K562 (cell line): ENCODE results near the gene RSAD1. TPM values are rescaled to one million over a fixed set of nuclear protein-coding genes. Genes with fewer than 3 reads are reported as not detected.

Experiments used
- ATAC-seq: fragments of 200-7000 bp; cut with Tn5 transposase; 3 replicates; pipeline ENCODE4 v1.9.1; 2020; ENCODE audit warnings: moderate library complexity
- BruUV-seq: library from RNA; stranded (reverse); fragments of 400-500 nt; replicated peaks from 2 replicates; lab custom pipeline; 2021; lab: Mats Ljungman, UMichigan
- CTCF ChIA-PET: fragments of 300-600 bp; formaldehyde crosslinking; extraction: SDS; loops from one replicate; lab custom pipeline; 2021; ENCODE audit warnings: low intra/inter-chr PET ratio; lab: Yijun Ruan, JAX
- POLR2A ChIA-PET: fragments of 300-600, 350-650 bp; sonication (Branson Sonifier 250); formaldehyde crosslinking; extraction: SDS; loops from one replicate; lab custom pipeline; 2021; ENCODE audit warnings: antibody characterized with exemption, inconsistent platforms; lab: Yijun Ruan, JAX
- DNase-seq, 4 experiments: peaks; one replicate each; pipeline versions ENCODE4 v3.0.0 to v3.0.0-alpha.2; 2011 to 2018; ENCODE audit warnings: low spot score in 3 of 4, mixed read lengths in 3 of 4; ENCODE audit errors: extremely low read depth in 1 of 4
- FAIRE-seq: peaks from 2 replicates; lab custom pipeline; 2011; peaks lifted over from hg19 to GRCh38; lab: Jason Lieb, UNC
- H2AFZ ChIP-seq: 2 replicates; pipeline ENCODE4 v1.6.0; 2011; ENCODE audit warnings: low read depth, low read length, control low read depth, inconsistent platforms
- H3K27ac ChIP-seq: fragments of 200-600 bp; 3 replicates; pipeline ENCODE4 v1.8.0; 2011; ENCODE audit warnings: low read depth, mild to moderate bottlenecking, control low read depth, inconsistent platforms, low read length, moderate library complexity, mixed read lengths; ENCODE audit errors: extremely low read depth
- H3K27me3 ChIP-seq, 2 experiments: fragments of 300-600 bp in 1 of 2; 2 replicates in 1 of 2; 3 replicates in 1 of 2; pipeline versions ENCODE4 v1.6.0 to v1.8.0; 2011; ENCODE audit warnings: inconsistent platforms in 2 of 2, low read length in 2 of 2, mild to moderate bottlenecking in 1 of 2, mixed read lengths in 1 of 2, moderate library complexity in 1 of 2; ENCODE audit not compliant: control insufficient read depth in 2 of 2, insufficient read depth in 2 of 2
- H3K36me3 ChIP-seq: fragments of 300-600 bp; 3 replicates; pipeline ENCODE4 v1.8.0; 2011; ENCODE audit warnings: mild to moderate bottlenecking, low read length, inconsistent platforms; ENCODE audit not compliant: control insufficient read depth, insufficient read depth
- H3K4me1 ChIP-seq, 2 experiments: fragments of 200-600 bp in 1 of 2; replicated peaks in 1 of 2; 2 replicates in 1 of 2; 3 replicates in 1 of 2; pipeline versions ENCODE4 v1.5.1 to v1.8.0; 2011; ENCODE audit warnings: inconsistent platforms in 2 of 2, low read length in 2 of 2, mild to moderate bottlenecking in 1 of 2, mixed read lengths in 1 of 2, moderate library complexity in 1 of 2; ENCODE audit not compliant: control insufficient read depth in 2 of 2, insufficient read depth in 2 of 2
- H3K4me2 ChIP-seq: 2 replicates; pipeline ENCODE4 v1.6.1; 2011; ENCODE audit warnings: low read length, control low read depth, inconsistent platforms, mixed read lengths; ENCODE audit not compliant: insufficient read depth
- H3K4me3 ChIP-seq: fragments of 200-600 bp; sonication (generic), shearing (Covaris generic); 2 replicates; pipeline ENCODE4 v1.5.1; 2016; ENCODE audit warnings: control low read depth, inconsistent platforms
- H3K79me2 ChIP-seq: fragments of 200-600 bp; 3 replicates; pipeline ENCODE4 v1.8.0; 2011; ENCODE audit warnings: low read length, inconsistent platforms; ENCODE audit not compliant: control insufficient read depth, insufficient read depth
- H3K9ac ChIP-seq, 2 experiments: 2 replicates each; pipeline versions ENCODE4 v1.6.0 to v1.6.1; 2011; ENCODE audit warnings: low read depth in 2 of 2, low read length in 2 of 2, control low read depth in 1 of 2, inconsistent platforms in 1 of 2, mild to moderate bottlenecking in 1 of 2, mixed read lengths in 1 of 2; ENCODE audit not compliant: insufficient read depth in 1 of 2
- H3K9me1 ChIP-seq: one replicate; pipeline ENCODE4 v1.6.0; 2011; ENCODE audit warnings: inconsistent platforms, mild to moderate bottlenecking, low read length, moderate library complexity; ENCODE audit not compliant: control insufficient read depth, insufficient read depth
- H3K9me3 ChIP-seq: replicated peaks from 2 replicates; pipeline ENCODE4 v1.5.1; 2011; ENCODE audit warnings: low read depth, low read length, inconsistent platforms; ENCODE audit not compliant: control insufficient read depth, insufficient read depth
- H4K20me1 ChIP-seq: replicated peaks from 2 replicates; pipeline ENCODE4 v1.6.1; 2011; ENCODE audit warnings: low read length, inconsistent platforms, mixed read lengths; ENCODE audit not compliant: control insufficient read depth, insufficient read depth
- ESRRB ChIP-seq: fragments of 250-450 bp; sonication (Bioruptor Pico); IDR thresholded peaks from 2 replicates; pipeline ENCODE4 v1.5.0; 2020; ENCODE audit warnings: mild to moderate bottlenecking, moderate library complexity, borderline replicate concordance
- FOXM1 ChIP-seq, 2 experiments: fragments of 450-650 bp in 1 of 2; sonication (generic) in 1 of 2; formaldehyde crosslinking in 1 of 2; IDR thresholded peaks; 2 replicates each; pipeline versions ENCODE4 v1.6.1 to v1.9.0; 2017 to 2022; ENCODE audit warnings: low read depth in 2 of 2, mild to moderate bottlenecking in 2 of 2, missing genetic modification reagents in 1 of 2, moderate library complexity in 1 of 2
- MXI1 ChIP-seq: IDR thresholded peaks from 2 replicates; pipeline ENCODE4 v1.6.1; 2011; ENCODE audit warnings: low read depth, mild to moderate bottlenecking, improper control_type of control experiment, low read length
- PKNOX1 ChIP-seq: fragments of 450-650 bp; IDR thresholded peaks from 2 replicates; pipeline ENCODE4 v1.6.1; 2016
- TAF1 ChIP-seq: IDR thresholded peaks from 2 replicates; pipeline ENCODE4 v1.6.1; 2011; ENCODE audit warnings: mild to moderate bottlenecking, low read length, moderate library complexity; ENCODE audit not compliant: insufficient read depth, control insufficient read depth, severe bottlenecking; ENCODE audit errors: extremely low read depth
- ZNF121 ChIP-seq: sonication (generic); formaldehyde crosslinking; conservative IDR thresholded peaks from 2 replicates; pipeline ENCODE4 v1.8.0; 2022; ENCODE audit warnings: missing genetic modification reagents
- ZNF3 ChIP-seq: fragments of 250-450 bp; sonication (Bioruptor Pico); IDR thresholded peaks from 2 replicates; pipeline ENCODE4 v1.5.0; 2021; ENCODE audit warnings: mild to moderate bottlenecking, moderate library complexity
- WGBS: fragments of 100-300 bp; shearing (Covaris generic); methylation state at CpG from one replicate; pipeline ENCODE4 v1.1.6; 2016; ENCODE audit warnings: low coverage, mixed read lengths; ENCODE audit not compliant: insufficient coverage; ENCODE audit errors: missing lambda C conversion rate; 5-methylcytosine and 5-hydroxymethylcytosine counted together
- in situ Hi-C: fragments of 300-500 bp; cut with MboI; formaldehyde crosslinking; loops from 4 replicates; pipeline ENCODE4 v1.15.0; 2018; ENCODE audit warnings: inconsistent platforms, mixed read lengths
- intact Hi-C: fragments of 100-400 bp; cut with micrococcal nuclease; formaldehyde crosslinking; loops from 2 replicates; pipeline ENCODE4 v1.14.2; 2022
- polyA plus RNA-seq, 8 experiments: library from polyadenylated mRNA; depleted of rRNA in 4 of 8; stranded (reverse) in 5 of 8; unstranded in 3 of 8; fragments of >200 nt; fragmentation: Nextera tagmentation in 2 of 8; fragmentation: Illumina TruSeq in 1 of 8; extraction: Ambion mirVana in 2 of 8; extraction: Trizol in 1 of 8; gene quantifications; 2 replicates each; pipeline versions ENCODE4 v1.2.1 to v1.2.3, GENCODE V29; 2011 to 2014; ENCODE audit warnings: inconsistent platforms in 1 of 8, missing spikeins in 1 of 8
- total RNA-seq, 7 experiments: library from RNA; depleted of rRNA in 6 of 7; stranded (reverse); fragments of >200 nt in 6 of 7; fragmentation: Illumina TruSeq in 2 of 7; extraction: Trizol in 2 of 7; gene quantifications; 2 replicates each; pipeline versions ENCODE4 v1.2.1 to v1.2.3, GENCODE V29; 2011 to 2021; ENCODE audit warnings: low replicate concordance in 1 of 7

RSAD1 gene
- total and polyA plus RNA-seq, 9 of the 15 experiments (the other 6 are each of a cell fraction or from before 2014, with no cell fraction given) = 4.5 to 42.5 (median 26.8) TPM

- TF ChIP-seq FOXM1 (IDR thresholded peaks at IDR 0.05; ENCODE audit: low read depth) = peak; percentile 13; the same call in 1 of the 2 replicates
- TF ChIP-seq FOXM1 (CRISPR knock-in tag; IDR thresholded peaks at IDR 0.05; ENCODE audit: low read depth) = no peak
- no peak for TF ChIP-seq MXI1
Measured at GRCh38 chr17:50443505-50443974, 35.1 kb upstream of the RSAD1 start (continued).

GRCh38 chr17:50444841-50445715 is 33.6 kb upstream of the RSAD1 start:
- 32% methylated on average over 6 of the region's 6 CpGs for WGBS
- no peak for ATAC-seq
- Histone ChIP-seq H3K9me3 (no peaks in the 10 kb centered on the region), H3K4me3 (no peak overlapping the region), H3K79me2 (no peaks in the 10 kb centered on the region), H3K36me3 (no peaks in the 10 kb centered on the region), H3K9me1 (no peaks in the 10 kb centered on the region), H3K27ac (no peak overlapping the region), H4K20me1 (peaks cover 5% of the 10 kb centered on the region; the same call in 1 of the 2 replicates), H2AFZ (no peak overlapping the region), H3K4me2 (no peak overlapping the region), H3K9ac (no peak overlapping the region), H3K4me1 (peaks cover 17 to 26% of the 10 kb centered on the region in 2 experiments), H3K27me3 (no peaks in the 10 kb centered on the region; a peak in 1 of 5 replicates)
- ChIA-PET CTCF (interaction anchor here (0.6 kb wide), 1 partner anchor 58 kb away, joined by 3 read pairs; no protein-coding TSS in a partner anchor), POLR2A (interaction anchor here (0.6 kb wide), 3 partner anchors 72 to 229 kb away, joined by 3 to 4 read pairs (median 3); partner anchors contain the start of genes EME1 and MRPL27)
- no TSS peak for BruUV-seq
- FAIRE-seq = no peak
- intact Hi-C loops = no loop called here
- no peak for DNase-seq
- in situ Hi-C loops = no loop called here
- TF ChIP-seq PKNOX1 (peak; percentile 61), ZNF3 (CRISPR knock-in tag) (no peak), TAF1 (no peak), ZNF121 (CRISPR knock-in tag) (peak; percentile 37; the same call in 1 of the 2 replicates), ESRRB (CRISPR knock-in tag) (no peak)
